DND-41 (cell line): ENCODE measurements around the gene MICA.

Source experiments
- CTCF ChIP-seq: IDR thresholded peaks from 2 replicates; pipeline ENCODE4 v1.5.1; 2012; ENCODE audit warnings: borderline replicate concordance, low read length, moderate library complexity, mild to moderate bottlenecking; ENCODE audit not compliant: poor library complexity, severe bottlenecking; ENCODE audit errors: extremely low read depth
- EZH2 ChIP-seq: IDR thresholded peaks from 3 replicates; pipeline ENCODE4 v1.6.1; 2012; ENCODE audit warnings: borderline replicate concordance, low read depth, mild to moderate bottlenecking, moderate library complexity, low read length, inconsistent platforms; ENCODE audit not compliant: severe bottlenecking

GRCh38 chr6:31438222-31438621, 34.8 kb downstream of the MICA start:
- TF ChIP-seq CTCF (no peak), EZH2 (no peak)
